ENCODE measurements around the gene HDAC10.

HDAC10 gene

DNA sequence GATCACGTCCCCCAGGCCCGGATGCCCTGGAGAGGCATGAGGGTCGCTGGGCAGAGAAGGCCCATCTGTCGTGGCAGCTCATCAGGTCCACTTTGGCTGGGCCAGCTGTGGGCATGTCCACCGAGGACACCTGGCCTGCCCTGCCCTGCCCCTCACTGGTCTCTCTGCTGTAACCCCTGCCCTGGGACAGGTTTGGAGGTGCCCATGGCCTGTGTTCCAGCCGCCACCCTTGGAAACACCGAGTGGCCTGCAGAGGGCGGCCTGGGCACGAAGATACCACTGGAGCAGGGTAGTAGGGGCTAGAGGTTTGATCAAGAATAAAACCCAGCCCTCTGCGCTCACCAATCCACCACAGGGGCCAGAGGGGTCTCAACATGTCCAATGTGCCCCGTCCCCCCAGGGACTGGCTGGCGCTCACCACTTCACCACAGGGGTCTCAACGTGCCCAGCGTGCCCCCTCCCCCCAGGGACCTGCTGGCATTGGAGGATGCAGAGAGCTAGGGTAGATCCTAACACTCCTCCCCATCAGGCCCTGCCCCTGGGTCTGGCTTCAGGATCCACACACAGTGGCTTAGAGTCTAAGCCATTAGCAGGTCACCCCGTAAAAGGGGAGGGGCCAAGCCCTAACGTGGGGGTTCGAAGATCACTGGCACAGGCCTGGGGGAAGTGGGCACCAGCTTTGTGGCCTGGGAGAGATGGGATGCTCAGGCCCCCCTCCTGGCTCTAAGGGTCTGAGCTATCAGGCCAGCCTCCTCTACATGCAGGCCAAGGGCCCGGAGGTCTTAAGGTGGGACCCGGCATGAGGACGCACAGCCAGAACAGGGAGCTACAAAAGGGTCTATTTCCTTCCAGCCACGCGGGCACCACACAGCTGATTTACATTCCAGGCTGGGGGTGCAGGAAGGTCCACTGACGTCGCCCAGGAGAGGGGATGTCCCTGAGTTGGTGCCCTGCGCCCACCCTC, 1.3 kb upstream of the HDAC10 start:
- H3K4me3 ChIP-seq (ENCODE audit: low read depth, low read length), result no peak overlapping the region
- DNase-seq (ENCODE audit: low read depth), result peak; percentile 78

DNA sequence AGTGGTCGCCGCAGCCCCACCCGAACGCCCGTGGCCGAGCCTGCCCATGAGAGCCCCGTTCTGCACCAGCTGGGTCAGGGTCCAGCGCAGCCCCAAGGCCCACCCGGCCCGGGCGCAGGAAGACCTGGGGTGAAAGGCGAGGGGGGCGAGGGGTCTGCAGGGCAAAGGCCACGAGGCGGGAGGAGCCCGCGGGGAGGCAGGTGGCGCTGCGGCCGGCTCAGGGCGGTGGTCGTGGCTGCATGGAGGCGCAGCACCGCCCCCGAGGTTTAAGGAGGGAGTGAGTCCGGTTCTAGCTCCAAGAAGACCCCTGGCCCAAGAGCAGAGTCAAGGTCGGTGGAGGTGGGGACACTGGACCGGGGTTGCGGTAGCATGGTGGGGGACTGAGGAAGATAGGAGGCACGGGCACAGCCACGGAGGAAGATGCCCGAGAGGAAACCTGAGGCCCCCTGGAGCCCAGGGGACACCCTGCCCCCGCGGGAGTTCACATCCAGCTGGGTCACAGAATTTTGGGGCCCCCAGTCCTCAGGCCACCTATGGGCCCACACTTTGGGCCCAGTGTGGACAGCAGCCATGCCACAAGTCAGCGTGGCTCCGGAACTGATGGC, 514 bp upstream of the HDAC10 start:
- DNase-seq (ENCODE audit: low read depth), result no peak
- TF ChIP-seq MAX (IDR thresholded peaks at IDR 0.05; ENCODE audit: low read depth, low read length), result no peak
- no peak for TF ChIP-seq MYC (IDR thresholded peaks at IDR 0.05; ENCODE audit: low read depth, low read length)
- TF ChIP-seq CTCF (IDR thresholded peaks at IDR 0.05; ENCODE audit: low read depth, low read length), result no peak
- TF ChIP-seq POLR2A (IDR thresholded peaks at IDR 0.05; ENCODE audit: extremely low read depth, insufficient read length), result no peak
- no peak overlapping the region for H3K4me3 ChIP-seq (ENCODE audit: low read depth, low read length)

More for the DNA sequence above, 1.3 kb upstream of the HDAC10 start:
- TF ChIP-seq MYC (IDR thresholded peaks at IDR 0.05; ENCODE audit: low read depth, low read length) (no peak), CTCF (IDR thresholded peaks at IDR 0.05; ENCODE audit: low read depth, low read length) (peak; percentile 64)

GRCh38 chr22:50250249-50250554, 863 bp downstream of the HDAC10 start:
- H3K4me3 ChIP-seq (ENCODE audit: low read depth, low read length), result peak overlapping the region; percentile 72
- no peak for DNase-seq (ENCODE audit: low read depth)

DNA sequence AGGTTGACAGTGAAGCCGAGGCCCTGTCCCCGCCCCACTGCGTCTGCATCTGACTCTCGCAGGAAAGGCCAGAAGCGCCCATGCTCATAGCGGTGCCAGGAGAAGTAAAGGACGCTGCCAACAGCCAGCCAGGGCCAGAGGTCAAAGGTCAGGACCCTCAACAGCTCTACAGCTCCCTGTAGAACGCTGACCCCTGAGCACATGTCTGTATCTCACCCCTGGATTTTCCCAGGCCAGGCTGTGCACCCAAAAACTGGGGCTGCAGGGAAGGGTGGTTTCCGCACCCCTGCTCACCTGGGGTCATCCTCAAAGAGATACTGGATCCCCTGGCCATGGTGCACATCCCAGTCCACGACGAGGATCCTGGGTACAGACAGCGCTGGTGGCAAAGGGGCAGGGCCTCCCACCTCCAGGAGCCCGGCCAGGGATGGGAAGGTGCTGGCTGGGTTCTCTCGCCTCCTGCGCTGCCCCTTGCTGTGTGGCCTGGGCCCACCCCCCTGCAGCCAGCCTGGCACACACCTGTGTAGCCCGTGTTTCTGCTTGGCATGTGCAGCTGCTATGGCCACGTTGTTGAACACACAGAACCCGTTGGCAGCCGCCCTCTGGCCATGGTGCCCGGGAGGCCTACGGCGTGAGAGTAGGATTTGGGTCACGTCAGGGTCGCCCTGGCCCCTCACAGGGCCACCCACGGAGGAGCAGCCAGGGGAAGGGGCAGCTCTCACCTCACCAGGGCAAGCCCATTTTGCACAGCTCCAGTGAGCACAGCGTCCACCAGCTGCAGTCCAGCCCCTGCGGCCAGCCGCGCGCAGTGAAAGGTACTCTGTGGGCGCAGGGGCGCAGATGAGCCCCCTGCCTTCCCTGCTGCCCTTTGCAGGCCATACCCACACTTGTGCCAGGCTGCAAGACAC, 1.5 kb downstream of the HDAC10 start:
- TF ChIP-seq CTCF (IDR thresholded peaks at IDR 0.05; ENCODE audit: low read depth, low read length), result no peak
- no peak for TF ChIP-seq MYC (IDR thresholded peaks at IDR 0.05; ENCODE audit: low read depth, low read length)
- no peak for TF ChIP-seq MAX (IDR thresholded peaks at IDR 0.05; ENCODE audit: low read depth, low read length)
- TF ChIP-seq POLR2A (IDR thresholded peaks at IDR 0.05; ENCODE audit: extremely low read depth, insufficient read length), result no peak
- no peak for DNase-seq (ENCODE audit: low read depth)
- peak overlapping the region; percentile 72 for H3K4me3 ChIP-seq (ENCODE audit: low read depth, low read length)

More at GRCh38 chr22:50250249-50250554, 863 bp downstream of the HDAC10 start:
- no peak for TF ChIP-seq CTCF (IDR thresholded peaks at IDR 0.05; ENCODE audit: low read depth, low read length)
- TF ChIP-seq MYC (IDR thresholded peaks at IDR 0.05; ENCODE audit: low read depth, low read length), result no peak

DNA sequence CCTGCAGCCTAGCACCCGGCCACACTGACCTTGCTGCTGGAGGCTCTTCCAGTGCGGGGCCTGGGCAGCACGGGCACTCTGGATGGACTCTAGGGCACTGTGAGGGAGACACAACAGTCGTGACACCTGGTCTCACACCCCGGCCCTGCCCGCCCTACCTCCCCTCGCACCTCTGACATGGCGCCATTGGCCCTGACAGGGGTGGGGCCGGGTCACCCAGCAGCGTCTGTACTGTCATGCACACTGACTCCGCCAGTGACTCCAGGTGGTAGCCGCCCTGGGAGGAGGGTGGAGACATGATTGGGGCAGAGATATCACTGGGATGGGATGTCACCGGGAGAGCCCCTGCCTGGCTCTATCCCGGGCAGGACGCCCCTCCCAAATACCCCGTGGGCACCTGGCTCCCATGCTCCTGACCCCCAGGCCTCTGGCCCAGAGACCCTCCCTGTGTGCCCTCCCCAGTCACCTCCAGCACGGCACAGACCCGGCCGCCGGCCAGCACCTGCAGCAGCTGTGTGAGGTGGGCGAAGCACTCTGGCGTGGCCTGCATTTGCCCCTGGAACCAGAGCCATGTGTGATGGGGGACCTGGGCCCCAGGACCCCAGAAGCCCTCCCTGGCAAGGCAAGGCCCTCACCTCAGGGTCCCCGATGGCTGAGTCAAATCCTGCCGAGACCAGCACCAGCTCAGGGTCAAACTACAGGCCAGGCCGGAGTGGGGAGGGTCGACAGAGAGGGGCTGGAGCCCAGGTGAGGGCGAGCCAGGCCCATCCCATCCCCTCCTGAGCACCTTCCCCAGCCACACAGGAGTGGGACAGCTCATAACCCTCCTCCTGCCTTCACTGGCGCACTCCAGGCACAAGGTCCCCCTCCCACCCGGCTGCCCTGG, 2.6 kb downstream of the HDAC10 start:
- TF ChIP-seq MAX (IDR thresholded peaks at IDR 0.05; ENCODE audit: low read depth, low read length) (no peak), CTCF (IDR thresholded peaks at IDR 0.05; ENCODE audit: low read depth, low read length) (no peak), MYC (IDR thresholded peaks at IDR 0.05; ENCODE audit: low read depth, low read length) (no peak), POLR2A (IDR thresholded peaks at IDR 0.05; ENCODE audit: extremely low read depth, insufficient read length) (no peak)
- no peak overlapping the region for H3K4me3 ChIP-seq (ENCODE audit: low read depth, low read length)
- DNase-seq (ENCODE audit: low read depth), result no peak
